ENCODE results near the gene OR10J5. TPM values are rescaled to one million over a fixed set of nuclear protein-coding genes. Genes with fewer than 3 reads are reported as not detected.
"Not testable (repeated sequence)": the region's sequence is repeated elsewhere in the genome, so short reads cannot be mapped to it uniquely, and the experiment has no call there.

The OR10J5 gene
- total and polyA plus RNA-seq, 4 donors, result 0.46 to 5.7 TPM; not detected in 2

DNA sequence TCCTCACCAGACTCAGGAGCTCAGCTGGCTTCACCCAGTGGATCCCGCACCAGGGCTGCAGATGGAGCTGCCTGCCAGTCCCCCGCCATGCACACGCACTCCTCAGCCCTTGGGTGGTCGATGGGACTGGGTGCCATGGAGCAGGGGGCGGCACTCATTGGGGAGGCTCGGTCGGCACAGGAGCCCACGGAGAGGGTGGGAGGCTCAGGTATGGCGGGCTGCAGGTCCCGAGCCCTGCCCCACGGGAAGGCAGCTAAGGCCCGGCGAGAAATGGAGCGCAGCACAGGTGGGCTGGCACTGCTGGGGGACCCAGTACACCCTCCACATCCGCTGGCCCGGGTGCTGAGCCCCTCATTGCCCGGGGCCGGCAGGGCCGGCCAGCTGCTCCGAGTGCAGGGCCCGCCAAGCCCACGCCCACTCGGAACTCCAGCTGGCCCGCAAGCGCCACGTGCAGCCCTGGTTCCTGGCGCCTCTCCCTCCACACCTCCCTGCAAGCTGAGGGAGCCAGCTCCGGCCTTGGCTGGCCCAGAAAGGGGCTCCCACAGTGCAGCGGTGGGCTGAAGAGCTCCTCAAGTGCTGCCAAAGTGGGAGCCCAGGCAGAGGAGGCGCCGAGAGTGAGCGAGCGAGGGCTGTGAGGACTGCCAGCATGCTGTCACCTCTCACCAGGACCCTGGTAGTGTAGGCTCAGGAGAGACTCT lies 41.1 kb downstream of the OR10J5 start:
- not testable (repeated sequence) for H3K9ac ChIP-seq (ENCODE audit: low read depth in 1 of 2, low read length in 2 of 2); H3K36me3 ChIP-seq (ENCODE audit: control insufficient read depth in 4 of 4, insufficient read depth in 3 of 4, low read depth in 1 of 4, low read length in 3 of 4); H3K4me1 ChIP-seq (ENCODE audit: control insufficient read depth in 4 of 4, insufficient read depth in 4 of 4, low read length in 3 of 4); DNase-seq (ENCODE audit: low spot score); H3K9me3 ChIP-seq (ENCODE audit: control insufficient read depth in 4 of 4, low read length in 3 of 4); H3K4me3 ChIP-seq (ENCODE audit: low read depth in 1 of 3, low read length in 3 of 3); H3K27me3 ChIP-seq (ENCODE audit: control insufficient read depth in 4 of 4, insufficient read depth in 4 of 4, low read length in 3 of 4); H3K27ac ChIP-seq (ENCODE audit: low read depth in 1 of 2, low read length in 2 of 2)
- WGBS, result 91% methylated on average over 30 of the region's 33 CpGs

DNA sequence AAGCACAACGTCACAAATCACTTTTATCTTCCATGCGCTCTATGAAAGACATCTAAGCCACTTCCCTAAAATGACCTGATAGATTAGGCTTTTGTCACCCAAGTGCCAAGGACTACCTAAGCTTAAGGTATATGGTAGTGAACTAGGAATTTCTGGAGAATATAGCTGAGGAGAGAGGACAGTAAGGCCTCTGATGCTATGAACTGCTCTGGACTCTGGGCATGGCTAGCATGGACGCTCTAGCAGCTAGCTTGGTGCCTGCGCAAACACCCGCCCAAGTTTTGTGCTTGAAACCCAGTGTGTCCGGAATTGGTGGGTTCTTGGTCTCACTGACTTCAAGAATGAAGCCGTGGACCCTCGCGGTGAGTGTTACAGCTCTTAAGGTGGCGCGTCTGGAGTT lies 42.5 kb downstream of the OR10J5 start:
- Histone ChIP-seq H3K9me3 (ENCODE audit: control insufficient read depth in 4 of 4, low read length in 3 of 4) (no peaks in the 10 kb centered on the region), H3K4me3 (ENCODE audit: low read depth in 1 of 3, low read length in 3 of 3) (no peak overlapping the region), H3K36me3 (ENCODE audit: control insufficient read depth in 4 of 4, insufficient read depth in 3 of 4, low read depth in 1 of 4, low read length in 3 of 4) (no peaks in the 10 kb centered on the region), H3K4me1 (ENCODE audit: control insufficient read depth in 4 of 4, insufficient read depth in 4 of 4, low read length in 3 of 4) (no peaks in the 10 kb centered on the region), H3K27me3 (ENCODE audit: control insufficient read depth in 4 of 4, insufficient read depth in 4 of 4, low read length in 3 of 4) (no peaks in the 10 kb centered on the region), H3K27ac (ENCODE audit: low read depth in 1 of 2, low read length in 2 of 2) (no peak overlapping the region), H3K9ac (ENCODE audit: low read depth in 1 of 2, low read length in 2 of 2) (no peak overlapping the region)
- no peak for DNase-seq (ENCODE audit: low spot score)
- TF ChIP-seq NR2F2 (IDR thresholded peaks at IDR 0.05) (no peak), FOXA1 (IDR thresholded peaks at IDR 0.05) (no peak), YY1 (IDR thresholded peaks at IDR 0.05) (no peak), SP1 (IDR thresholded peaks at IDR 0.05) (no peak), GABPA (IDR thresholded peaks at IDR 0.05 in 1 of 2, conservative IDR thresholded peaks at IDR 0.05 in 1 of 2) (no peak), RAD21 (IDR thresholded peaks at IDR 0.05) (no peak), TAF1 (conservative IDR thresholded peaks at IDR 0.05) (no peak), HNF4G (IDR thresholded peaks at IDR 0.05) (no peak), HNF4A (conservative IDR thresholded peaks at IDR 0.05) (no peak), JUND (IDR thresholded peaks at IDR 0.05) (no peak), EGR1 (IDR thresholded peaks at IDR 0.05; ENCODE audit: low read depth in 2 of 2) (no peak), RXRA (IDR thresholded peaks at IDR 0.05) (no peak), FOXA2 (IDR thresholded peaks at IDR 0.05) (no peak)
- TF ChIP-seq, protein P1, sequence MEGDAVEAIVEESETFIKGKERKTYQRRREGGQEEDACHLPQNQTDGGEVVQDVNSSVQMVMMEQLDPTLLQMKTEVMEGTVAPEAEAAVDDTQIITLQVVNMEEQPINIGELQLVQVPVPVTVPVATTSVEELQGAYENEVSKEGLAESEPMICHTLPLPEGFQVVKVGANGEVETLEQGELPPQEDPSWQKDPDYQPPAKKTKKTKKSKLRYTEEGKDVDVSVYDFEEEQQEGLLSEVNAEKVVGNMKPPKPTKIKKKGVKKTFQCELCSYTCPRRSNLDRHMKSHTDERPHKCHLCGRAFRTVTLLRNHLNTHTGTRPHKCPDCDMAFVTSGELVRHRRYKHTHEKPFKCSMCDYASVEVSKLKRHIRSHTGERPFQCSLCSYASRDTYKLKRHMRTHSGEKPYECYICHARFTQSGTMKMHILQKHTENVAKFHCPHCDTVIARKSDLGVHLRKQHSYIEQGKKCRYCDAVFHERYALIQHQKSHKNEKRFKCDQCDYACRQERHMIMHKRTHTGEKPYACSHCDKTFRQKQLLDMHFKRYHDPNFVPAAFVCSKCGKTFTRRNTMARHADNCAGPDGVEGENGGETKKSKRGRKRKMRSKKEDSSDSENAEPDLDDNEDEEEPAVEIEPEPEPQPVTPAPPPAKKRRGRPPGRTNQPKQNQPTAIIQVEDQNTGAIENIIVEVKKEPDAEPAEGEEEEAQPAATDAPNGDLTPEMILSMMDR (IDR thresholded peaks at IDR 0.05; ENCODE audit: low read depth, low read length, missing input control), result no peak
- TF ChIP-seq, protein P2, sequence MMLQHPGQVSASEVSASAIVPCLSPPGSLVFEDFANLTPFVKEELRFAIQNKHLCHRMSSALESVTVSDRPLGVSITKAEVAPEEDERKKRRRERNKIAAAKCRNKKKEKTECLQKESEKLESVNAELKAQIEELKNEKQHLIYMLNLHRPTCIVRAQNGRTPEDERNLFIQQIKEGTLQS (IDR thresholded peaks at IDR 0.05), result no peak
- TF ChIP-seq, protein P3, sequence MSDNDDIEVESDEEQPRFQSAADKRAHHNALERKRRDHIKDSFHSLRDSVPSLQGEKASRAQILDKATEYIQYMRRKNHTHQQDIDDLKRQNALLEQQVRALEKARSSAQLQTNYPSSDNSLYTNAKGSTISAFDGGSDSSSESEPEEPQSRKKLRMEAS (IDR thresholded peaks at IDR 0.05), result no peak
- TF ChIP-seq, protein P4, sequence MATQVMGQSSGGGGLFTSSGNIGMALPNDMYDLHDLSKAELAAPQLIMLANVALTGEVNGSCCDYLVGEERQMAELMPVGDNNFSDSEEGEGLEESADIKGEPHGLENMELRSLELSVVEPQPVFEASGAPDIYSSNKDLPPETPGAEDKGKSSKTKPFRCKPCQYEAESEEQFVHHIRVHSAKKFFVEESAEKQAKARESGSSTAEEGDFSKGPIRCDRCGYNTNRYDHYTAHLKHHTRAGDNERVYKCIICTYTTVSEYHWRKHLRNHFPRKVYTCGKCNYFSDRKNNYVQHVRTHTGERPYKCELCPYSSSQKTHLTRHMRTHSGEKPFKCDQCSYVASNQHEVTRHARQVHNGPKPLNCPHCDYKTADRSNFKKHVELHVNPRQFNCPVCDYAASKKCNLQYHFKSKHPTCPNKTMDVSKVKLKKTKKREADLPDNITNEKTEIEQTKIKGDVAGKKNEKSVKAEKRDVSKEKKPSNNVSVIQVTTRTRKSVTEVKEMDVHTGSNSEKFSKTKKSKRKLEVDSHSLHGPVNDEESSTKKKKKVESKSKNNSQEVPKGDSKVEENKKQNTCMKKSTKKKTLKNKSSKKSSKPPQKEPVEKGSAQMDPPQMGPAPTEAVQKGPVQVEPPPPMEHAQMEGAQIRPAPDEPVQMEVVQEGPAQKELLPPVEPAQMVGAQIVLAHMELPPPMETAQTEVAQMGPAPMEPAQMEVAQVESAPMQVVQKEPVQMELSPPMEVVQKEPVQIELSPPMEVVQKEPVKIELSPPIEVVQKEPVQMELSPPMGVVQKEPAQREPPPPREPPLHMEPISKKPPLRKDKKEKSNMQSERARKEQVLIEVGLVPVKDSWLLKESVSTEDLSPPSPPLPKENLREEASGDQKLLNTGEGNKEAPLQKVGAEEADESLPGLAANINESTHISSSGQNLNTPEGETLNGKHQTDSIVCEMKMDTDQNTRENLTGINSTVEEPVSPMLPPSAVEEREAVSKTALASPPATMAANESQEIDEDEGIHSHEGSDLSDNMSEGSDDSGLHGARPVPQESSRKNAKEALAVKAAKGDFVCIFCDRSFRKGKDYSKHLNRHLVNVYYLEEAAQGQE (IDR thresholded peaks at IDR 0.05), result no peak
- WGBS, result 86% methylated on average over 11 of the region's 11 CpGs
